ENCODE measurements around the gene FUS.
"Not testable (repeated sequence)": the region's sequence is repeated elsewhere in the genome, so short reads cannot be mapped to it uniquely, and the experiment has no call there.

DNA sequence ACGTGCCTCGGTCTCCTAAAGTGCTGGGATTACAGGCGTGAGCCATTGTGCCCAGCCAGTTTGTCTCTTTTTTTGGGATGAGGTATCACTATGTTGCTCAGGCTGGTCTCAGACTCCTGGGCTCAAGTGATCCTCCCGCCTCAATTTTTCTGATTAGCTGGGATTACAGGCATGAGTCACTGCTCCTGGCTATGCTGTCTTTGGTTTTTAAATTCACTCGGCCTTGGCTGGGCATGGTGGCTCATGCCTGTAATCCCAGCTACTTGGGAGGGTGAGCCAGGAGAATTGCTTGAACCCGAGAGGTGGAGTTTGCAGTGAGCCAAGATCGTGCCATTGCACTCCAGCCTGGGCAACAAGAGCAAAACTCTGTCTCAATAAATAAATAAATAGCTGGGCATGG is 35.5 kb upstream of the FUS start:
- TF ChIP-seq, protein P1, sequence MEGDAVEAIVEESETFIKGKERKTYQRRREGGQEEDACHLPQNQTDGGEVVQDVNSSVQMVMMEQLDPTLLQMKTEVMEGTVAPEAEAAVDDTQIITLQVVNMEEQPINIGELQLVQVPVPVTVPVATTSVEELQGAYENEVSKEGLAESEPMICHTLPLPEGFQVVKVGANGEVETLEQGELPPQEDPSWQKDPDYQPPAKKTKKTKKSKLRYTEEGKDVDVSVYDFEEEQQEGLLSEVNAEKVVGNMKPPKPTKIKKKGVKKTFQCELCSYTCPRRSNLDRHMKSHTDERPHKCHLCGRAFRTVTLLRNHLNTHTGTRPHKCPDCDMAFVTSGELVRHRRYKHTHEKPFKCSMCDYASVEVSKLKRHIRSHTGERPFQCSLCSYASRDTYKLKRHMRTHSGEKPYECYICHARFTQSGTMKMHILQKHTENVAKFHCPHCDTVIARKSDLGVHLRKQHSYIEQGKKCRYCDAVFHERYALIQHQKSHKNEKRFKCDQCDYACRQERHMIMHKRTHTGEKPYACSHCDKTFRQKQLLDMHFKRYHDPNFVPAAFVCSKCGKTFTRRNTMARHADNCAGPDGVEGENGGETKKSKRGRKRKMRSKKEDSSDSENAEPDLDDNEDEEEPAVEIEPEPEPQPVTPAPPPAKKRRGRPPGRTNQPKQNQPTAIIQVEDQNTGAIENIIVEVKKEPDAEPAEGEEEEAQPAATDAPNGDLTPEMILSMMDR (IDR thresholded peaks at IDR 0.05; ENCODE audit: low read length): not testable (repeated sequence)
- not testable (repeated sequence) for TF ChIP-seq EZH2 (IDR thresholded peaks at IDR 0.05; ENCODE audit: borderline replicate concordance, low read length)

All from OCI-LY1 (cell line).